SKM-1 treated with dmso at 0.1 percent for 144 hours (cell line): ENCODE results near the gene LRP8.
A peak's percentile ranks its signal among the peaks of the same experiment; 100 is the strongest.
"Not testable (repeated sequence)": the region's sequence is repeated elsewhere in the genome, so short reads cannot be mapped to it uniquely, and the experiment has no call there.

ENCODE experiments used
- DNase-seq: peaks from one replicate; lab custom pipeline; 2025; ENCODE audit not compliant: unreplicated experiment; lab: John Stamatoyannopoulos, UW

Gene LRP8

DNA sequence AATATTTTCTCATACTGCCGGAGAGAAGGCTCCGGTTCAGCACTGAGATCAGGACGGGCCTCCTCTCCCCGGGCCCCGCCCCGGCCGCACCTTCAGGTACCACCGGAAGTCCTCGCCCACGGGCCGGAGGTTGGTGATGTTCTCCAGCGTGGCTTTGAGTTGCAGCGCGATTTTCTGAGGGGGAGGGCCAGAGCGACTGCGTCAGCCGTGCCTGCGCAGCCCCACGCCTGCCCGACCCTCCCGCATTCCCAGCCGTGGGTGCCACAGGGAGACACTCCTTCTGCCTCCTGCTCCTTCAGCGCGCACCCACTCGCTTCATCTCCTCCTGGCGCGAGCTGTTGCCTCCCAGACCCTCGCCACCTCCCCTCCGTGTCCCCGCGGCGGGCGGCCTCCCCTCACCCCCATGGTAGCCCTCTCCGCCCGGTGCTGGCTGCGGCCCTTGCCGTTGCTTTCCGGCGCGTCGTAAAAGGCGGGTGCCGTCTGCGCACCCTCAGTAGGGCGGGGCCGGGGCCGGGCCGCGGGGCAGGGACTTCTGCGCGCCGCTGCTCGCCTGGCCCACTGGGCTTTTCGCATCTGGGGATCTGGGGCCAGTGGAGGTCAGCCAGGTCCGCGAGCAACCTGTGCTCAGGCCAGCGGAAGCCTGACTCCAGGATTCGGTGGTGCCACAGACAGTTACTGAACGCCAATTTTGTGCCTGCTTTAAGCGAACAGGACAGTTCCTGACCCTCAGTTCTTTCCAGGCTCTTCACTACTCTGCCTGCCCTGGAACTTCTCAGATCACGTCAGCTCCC is 107.5 kb downstream of the LRP8 start, which contains the start of gene CZIB:
Gene CZIB (minus strand): TSS at position 464 of the 791 bp plus-strand sequence. CDS start 59 bp downstream, at position 405.
- peak; percentile 90 for DNase-seq

- no peak for DNase-seq
Observed at GRCh38 chr1:53219711-53220110, 108.2 kb downstream of the LRP8 start.

- no peak for DNase-seq
Observed at GRCh38 chr1:53218201-53218600, 109.7 kb downstream of the LRP8 start.

DNA sequence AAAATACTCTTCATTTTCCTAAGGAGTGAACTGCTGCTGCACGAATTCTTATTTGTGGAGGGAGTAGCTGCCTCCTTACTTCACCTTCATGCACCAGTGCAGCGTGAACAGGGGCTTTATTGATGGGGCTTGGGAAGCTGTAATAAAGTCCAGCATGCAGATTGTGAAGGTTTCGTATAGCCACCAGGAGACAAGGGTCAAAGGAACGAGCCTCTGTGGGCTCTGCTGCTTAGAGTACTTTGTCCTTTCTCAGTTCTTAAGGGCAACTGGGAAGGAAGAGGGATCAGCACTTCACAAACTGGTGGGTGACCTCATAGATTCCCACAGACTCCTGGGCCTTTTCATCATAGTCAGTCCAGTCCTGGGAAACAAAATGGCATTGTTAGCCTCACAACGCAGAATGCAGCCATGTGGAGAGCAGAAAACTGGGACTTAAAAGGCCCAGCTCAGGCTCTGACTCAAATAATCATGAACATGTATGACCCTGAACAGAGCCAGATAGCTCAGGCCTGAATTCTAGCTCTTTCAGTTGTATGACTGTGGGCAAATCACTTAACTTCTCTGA is 113.4 kb downstream of the LRP8 start:
- no peak for DNase-seq

GRCh38 chr1:53210954-53211353 is 116.9 kb downstream of the LRP8 start:
- DNase-seq = no peak

- DNase-seq = no peak
Observed at GRCh38 chr1:53210352-53210751, 117.5 kb downstream of the LRP8 start.

DNA sequence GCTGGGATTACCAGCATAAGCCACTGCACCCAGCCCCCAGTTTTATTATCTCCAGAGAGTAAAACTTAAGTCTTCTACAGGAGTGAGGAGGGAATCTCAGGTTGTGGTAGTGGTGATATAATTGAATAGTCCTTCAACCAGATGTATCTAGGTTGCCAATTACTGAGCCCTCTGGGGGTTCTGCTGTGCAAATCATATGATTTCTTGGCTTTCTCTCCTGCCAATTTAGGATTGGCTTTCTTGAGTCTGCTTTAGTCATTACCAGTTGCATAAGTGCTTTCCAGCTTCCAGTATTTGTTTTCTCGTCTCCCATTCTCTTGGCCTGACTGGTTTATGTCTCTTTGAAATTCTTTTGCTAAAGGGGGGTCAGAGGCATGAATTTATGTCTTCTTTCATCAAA is 120.1 kb downstream of the LRP8 start:
- no peak for DNase-seq

- no peak for DNase-seq
Observed at GRCh38 chr1:53206735-53207379, 121.0 kb downstream of the LRP8 start.

GRCh38 chr1:53206083-53206685 is 121.7 kb downstream of the LRP8 start:
- DNase-seq = not testable (repeated sequence)

GRCh38 chr1:53205496-53205895 is 122.4 kb downstream of the LRP8 start:
- not testable (repeated sequence) for DNase-seq

DNA sequence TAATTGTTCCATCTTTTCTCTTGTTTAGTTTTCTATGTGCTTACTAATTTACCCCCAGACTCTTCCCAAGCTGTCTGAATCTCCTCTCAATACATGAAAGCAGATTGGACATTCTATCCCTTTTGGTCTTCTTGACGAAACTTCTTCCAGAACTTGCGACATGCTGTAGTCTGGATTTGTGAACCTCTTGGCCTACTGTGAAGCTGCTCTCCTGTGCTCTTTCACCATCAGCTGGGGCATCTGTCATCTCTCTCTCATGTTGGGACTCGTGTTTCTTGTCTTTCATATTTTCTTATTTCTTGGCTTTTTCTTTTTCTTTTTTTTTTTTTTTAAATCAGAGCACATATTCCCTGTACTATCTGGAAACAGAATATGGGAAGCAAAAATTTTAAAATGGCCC is 124.4 kb downstream of the LRP8 start:
- no peak for DNase-seq

DNA sequence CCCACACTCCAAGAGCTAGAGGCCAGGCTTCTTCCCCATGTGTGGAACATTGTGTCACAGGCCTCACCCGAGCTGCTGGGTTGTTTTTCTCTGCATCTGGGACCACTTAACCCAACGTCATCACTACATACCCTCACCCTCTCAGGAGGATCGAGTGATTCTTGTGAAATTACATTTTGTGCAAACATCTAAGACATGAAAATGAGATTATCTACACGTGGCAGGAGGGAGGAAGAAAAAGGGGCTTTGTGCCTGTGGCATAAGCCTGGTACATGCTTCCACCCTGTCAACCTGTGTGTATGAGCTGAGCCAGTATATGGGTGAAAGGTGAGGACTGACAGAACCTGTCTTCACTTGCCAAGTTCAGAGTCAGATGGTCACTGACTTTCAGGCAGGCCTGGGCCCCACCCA is 129.6 kb downstream of the LRP8 start:
- no peak for DNase-seq

DNA sequence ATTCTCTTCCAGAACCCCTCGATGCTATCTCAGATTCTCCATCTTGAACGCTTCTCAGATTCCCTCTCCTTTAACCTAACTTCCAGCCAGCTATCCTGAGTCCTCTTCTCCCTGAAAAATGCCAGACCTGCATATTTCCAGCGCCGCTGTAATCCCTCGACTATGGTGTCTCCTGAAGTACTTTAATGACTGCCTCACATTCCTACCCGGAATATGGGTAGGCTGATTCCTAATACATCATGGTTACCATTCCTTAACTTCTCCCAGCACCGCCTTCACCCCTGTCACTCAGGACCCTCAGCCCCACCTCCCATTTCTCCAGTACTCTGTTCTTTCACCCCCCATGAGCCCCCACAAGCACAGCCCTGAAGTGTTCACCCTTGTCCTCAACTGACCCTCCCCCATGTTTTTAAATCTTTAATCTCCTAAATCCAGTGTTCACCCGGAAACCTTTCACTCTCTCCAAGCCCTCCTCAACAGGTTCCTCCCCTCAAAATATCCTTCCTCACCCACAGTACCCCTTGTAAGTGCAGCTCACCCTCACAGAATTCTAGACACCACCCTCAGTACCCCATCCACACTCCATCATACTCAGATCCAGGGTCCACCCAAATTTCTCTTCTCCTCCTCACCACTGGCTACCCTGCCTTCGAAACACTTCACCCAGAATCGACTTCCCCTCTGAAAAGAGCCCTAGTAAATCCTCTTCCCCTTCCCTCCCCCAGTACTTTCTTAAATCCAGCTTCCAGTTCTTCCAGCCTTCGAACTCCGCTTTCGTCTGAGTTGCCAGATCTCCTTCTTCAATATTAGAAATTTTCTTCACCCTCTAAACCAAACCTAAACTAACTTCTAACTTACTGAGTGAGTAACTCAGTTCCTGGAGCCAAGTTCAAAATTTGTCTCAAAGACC is 130.3 kb downstream of the LRP8 start:
- peak; percentile 23 for DNase-seq

DNA sequence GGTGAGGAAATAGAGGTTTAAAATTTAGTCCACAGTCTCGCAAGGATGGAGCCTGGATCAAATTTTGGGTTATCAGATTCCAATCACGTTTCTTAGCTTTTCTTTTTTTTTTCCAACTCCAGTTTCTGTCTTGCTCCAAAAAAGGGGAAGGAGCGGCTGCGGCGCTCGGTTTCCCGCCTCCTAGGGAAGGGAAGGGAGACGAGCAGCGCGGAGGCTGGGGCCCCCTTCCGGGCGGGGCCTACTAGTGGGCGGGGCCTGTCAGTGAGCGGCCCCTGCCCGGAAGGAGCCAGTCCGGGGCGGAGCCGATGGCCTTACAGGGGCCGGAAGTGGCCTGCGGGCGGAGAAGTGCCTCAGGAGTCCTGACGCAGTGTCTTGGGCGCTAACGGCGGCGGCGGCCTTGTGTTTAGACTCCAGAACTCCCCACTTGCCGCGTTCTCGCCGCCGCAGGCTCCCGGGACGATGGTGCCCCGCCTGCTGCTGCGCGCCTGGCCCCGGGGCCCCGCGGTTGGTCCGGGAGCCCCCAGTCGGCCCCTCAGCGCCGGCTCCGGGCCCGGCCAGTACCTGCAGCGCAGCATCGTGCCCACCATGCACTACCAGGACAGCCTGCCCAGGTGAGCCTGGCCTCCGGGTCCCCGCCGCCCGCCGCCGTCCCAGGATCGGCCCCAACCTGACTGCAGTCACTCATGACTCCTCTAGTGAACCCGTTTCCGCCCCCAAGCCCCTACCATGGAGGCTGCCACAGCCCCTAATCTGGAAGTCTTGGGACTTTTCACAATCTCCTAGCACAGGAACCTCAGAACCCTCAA is 131.2 kb downstream of the LRP8 start, which contains the start of gene CPT2:
Gene CPT2 (plus strand): TSS at position 340 of the 806 bp plus-strand sequence. CDS start 120 bp downstream, at position 460.
- DNase-seq = peak; percentile 95

GRCh38 chr1:53196017-53196484 is 131.8 kb downstream of the LRP8 start:
- DNase-seq = no peak

DNA sequence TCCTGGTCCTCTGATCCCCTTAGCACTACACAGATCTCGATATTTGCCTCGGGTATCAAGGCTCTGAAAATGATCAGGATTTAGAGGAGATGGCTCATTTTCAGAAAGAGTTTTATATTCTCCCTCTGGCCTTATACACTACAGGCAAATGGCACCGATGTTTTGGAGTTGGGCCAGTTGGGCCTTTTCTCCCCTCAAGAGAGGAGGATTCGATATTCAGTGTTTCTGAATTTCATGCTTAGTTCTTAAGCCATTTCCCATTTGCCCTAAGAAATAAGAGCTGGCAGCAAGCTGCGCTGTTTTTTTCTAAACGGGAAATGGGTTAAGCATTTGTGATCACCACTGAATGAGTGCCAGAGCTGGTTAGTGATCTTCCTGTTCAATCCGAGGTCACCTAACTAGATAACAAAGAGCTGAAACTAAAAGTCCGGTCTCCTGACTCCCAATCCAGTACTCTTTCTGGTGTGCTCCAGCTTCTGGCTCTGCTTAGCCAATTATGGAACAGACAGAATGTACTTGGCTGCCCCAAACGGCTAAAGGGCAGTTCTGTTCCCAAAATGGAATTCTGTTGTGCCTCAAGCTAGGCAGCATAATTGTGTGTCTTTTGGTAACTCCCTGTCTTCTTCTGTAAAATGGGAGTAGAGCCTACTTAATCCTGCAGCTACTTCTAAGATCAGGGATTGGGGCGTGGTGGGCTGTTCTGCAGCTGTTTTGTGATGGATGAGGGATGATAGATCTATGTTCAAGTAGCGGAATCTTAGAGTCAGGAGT is 132.4 kb downstream of the LRP8 start:
- DNase-seq = no peak
